HG03025 (cell line): ENCODE results near the gene FRRS1.
"Not testable (repeated sequence)": the region's sequence is repeated elsewhere in the genome, so short reads cannot be mapped to it uniquely, and the experiment has no call there.

Experiments used
- ATAC-seq: cut with Tn5 transposase; IDR thresholded peaks from one replicate; pipeline ENCODE4 v1.9.1; 2021; ENCODE audit warnings: mild to moderate bottlenecking, moderate library complexity; ENCODE audit not compliant: unreplicated experiment, low FRiP score

FRRS1 gene

DNA sequence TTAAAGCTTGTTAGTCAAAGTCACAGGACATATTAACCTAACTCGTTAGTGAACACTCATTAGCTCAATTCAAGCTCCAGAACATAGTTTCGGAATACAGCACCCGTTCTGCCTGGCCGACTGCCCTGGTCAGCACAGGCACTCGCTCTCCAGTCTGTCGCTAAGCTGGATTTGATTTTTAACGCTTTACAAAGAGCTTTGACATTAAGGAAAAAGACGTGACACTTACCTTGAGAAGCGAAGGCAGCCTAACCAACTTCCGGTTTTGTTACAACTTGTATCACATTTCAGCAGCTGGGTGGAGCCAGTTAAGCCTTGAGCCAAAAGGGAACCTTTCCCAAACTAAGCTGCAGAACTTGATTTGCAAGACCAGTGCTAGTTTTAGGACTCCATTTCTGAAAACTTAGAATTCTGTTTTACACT lies at the start of gene FRRS1:
FRRS1 (minus strand) TSS at position 258 of the 423 bp plus-strand sequence. CDS start 17,867 bp downstream, outside the sequence.
- ATAC-seq: peak; percentile 95

GRCh38 chr1:99814373-99814900 lies 48.0 kb upstream of the FRRS1 start:
- no peak for ATAC-seq

DNA sequence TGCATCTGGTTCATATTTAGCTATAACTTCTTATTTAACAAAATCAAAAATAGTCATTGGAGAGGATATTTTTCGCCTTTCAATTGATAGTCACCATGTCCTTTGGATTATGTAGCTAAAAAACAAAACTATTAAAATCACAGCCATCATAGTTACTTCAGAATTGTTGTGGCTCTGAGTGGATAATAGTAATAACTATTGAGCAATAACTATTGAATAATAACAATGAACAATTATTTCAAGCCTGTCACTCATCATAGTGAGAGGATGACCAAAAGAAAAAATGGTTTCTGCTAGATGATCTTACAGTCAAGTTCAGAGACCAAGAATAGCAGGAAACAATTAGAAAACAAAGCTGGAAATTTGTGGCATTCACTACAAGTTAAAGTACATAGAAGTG lies 45.3 kb upstream of the FRRS1 start:
- ATAC-seq: no peak

GRCh38 chr1:99811075-99811474 lies 44.6 kb upstream of the FRRS1 start:
- no peak for ATAC-seq

DNA sequence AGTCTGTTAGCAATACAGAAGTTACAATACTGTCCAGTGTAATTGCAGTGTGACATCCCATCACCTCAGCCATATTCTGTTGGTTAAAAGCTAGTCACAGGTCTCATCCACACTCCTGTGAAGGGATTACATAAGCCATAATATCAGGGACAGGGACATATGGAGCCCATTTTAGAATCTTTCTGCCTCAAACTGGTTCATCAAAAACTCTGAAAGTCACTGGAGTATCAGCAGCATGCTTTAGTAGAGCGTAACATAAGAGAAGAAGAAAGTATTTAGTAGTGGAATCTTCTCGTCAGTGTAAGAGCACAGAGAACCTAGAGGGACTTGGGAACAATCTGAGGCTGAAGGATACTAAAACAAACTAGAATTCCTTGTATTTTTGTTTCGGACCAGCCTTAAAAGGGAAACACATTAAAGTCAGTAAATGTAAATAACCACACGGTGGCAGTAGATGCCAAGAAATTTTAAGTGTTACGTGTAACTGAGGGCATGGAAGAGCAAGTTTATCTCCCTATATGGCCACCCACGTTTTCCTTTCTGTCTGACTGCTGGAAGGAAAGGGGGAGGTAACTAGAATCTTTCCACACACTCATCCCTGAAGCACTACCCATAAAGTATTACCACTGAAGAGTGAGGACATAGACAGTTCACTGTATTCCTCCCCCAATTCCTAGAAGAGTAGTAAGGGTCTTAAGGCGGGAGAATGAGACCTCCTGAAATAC lies 42.1 kb upstream of the FRRS1 start:
- ATAC-seq: peak; percentile 81

DNA sequence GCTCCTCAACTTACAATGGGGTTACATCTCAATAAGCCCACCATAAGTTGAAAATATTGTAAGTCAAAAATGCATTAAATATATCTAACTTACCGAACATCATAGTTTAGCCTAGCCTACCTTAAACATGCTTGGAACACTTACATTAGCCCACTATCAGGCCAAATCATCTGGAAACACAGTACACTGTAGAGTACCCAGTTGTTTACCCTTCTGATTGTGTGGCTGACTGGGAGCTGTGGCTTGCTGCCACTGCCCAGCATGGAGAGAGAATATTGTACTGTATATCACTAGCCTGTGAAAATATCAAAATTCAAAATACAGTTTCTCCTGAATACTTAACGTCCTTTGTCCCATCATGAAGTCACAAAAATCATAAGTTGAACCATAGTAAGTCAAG lies 40.4 kb upstream of the FRRS1 start:
- no peak for ATAC-seq

GRCh38 chr1:99801584-99801983 lies 35.1 kb upstream of the FRRS1 start:
- no peak for ATAC-seq

DNA sequence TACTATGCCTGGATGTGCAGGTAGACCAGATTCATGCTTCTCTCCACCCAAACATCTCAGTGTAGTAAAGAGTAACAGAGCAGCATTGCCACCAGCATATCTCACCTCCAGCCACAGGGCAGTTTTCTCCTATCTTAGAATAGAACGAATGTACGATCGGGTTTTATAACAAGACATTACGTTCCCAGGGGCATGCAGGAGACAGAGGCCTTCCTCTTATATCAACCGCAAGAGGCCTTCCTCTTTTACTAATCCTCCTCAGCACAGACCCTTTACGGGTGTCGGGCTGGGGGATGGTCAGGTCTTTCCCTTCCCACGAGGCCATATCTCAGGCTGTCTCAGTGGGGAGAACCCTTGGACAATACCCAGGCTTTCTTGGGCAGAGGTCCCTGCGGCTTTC lies 27.4 kb upstream of the FRRS1 start:
- ATAC-seq: not testable (repeated sequence)

GRCh38 chr1:99789715-99790114 lies 23.3 kb upstream of the FRRS1 start:
- no peak for ATAC-seq

- ATAC-seq: no peak
Observed at GRCh38 chr1:99788896-99789295, 22.5 kb upstream of the FRRS1 start.

DNA sequence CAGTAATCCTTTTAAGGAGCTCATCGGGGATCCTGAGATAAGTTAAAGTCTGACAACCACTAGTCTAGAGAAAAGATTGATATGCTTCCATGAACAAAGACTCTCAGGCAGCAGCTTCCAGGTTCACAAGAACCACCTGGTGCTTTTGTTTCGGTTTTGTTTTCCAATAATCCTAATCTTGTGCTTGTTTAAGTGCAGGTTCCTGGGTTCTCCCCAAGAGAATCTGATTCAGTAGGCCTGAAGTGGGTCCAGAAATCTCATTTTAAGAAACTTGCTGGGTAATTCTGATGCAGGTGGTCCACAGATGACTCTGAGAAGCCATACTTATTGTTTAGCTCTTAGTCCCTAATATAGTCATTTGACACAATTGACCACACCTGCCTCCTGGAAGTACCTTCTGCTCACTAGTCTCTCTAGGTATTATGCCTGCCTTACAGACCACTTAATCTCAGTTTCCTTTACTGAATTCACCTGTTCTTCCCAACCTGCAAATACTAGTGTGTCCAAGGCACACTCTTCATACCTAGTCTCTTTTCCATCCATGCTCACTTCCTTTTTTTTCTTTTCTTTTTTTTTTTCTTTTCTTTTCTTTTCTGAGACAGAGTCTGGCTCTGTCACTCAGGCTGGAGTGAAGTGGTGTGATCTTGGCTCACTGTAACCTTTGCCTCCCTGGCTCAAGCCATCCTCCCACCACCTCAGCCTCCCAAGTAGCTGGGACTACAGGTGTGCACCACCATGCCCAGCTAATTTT lies 20.5 kb upstream of the FRRS1 start:
- ATAC-seq: peak; percentile 74

GRCh38 chr1:99784809-99785255 lies 18.4 kb upstream of the FRRS1 start:
- ATAC-seq: no peak

DNA sequence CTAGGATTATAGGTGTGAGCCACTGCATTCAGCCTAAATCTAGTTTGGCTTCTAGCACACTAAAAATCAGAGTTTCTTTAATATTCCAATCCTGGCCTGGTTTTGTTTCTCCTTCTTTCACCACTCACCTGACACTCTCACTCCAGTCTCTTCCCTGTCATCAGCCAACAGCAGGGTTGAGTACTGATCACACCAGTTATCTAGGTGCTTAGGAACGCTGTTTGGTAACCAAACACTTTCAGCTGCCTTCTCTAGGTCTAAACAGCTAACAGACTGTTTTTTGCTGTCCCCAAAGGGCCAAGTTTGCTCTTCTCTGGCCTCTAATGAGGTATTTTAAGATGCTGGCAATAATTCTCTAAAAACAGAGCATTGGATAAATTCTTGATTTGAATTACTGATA lies 17.7 kb upstream of the FRRS1 start:
- ATAC-seq: no peak

GRCh38 chr1:99782920-99783319 lies 16.5 kb upstream of the FRRS1 start:
- ATAC-seq: no peak

DNA sequence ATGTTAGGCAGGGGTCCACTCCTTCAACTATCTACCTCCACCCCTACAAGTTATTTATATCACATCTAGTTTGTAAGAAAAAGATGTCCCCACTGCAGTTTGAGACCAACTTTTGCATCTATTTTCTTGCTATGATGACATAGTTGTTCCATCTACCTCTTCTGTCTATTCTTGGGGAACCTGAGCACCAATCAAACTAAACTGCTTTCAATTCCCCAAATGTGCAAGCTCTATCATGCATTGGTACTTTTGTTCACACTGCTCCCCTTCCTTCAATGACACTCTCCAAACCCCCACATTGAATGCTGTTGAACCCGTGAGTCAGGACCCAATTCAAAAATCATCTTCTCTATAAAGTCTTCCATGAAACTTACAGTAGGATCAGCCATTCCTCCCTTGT lies 16.0 kb upstream of the FRRS1 start:
- no peak for ATAC-seq

GRCh38 chr1:99781798-99782197 lies 15.4 kb upstream of the FRRS1 start:
- no peak for ATAC-seq

DNA sequence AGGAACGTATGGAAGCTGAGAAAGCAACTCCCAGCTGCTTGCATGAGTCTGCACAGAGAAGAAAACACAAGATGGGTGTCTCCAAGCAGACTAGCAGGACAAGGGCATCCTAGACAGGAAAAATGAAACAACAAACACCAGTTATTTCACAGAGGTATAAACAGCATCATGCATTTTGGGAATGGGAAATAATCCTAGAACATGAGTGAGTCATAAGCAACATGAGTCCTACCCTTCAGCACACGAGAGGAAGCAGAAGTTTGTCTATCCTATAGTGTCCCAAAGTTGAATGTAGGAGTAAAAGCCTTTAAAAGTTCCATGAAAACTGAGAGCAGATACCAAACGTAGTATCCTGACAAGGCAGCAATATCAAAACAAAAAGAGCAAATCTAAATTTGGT lies 11.3 kb upstream of the FRRS1 start:
- ATAC-seq: no peak

- no peak for ATAC-seq
Observed at GRCh38 chr1:99776120-99776519, 9.7 kb upstream of the FRRS1 start.

GRCh38 chr1:99772809-99773208 lies 6.4 kb upstream of the FRRS1 start:
- ATAC-seq: no peak

- no peak for ATAC-seq
Observed at GRCh38 chr1:99771513-99771918, 5.1 kb upstream of the FRRS1 start.

DNA sequence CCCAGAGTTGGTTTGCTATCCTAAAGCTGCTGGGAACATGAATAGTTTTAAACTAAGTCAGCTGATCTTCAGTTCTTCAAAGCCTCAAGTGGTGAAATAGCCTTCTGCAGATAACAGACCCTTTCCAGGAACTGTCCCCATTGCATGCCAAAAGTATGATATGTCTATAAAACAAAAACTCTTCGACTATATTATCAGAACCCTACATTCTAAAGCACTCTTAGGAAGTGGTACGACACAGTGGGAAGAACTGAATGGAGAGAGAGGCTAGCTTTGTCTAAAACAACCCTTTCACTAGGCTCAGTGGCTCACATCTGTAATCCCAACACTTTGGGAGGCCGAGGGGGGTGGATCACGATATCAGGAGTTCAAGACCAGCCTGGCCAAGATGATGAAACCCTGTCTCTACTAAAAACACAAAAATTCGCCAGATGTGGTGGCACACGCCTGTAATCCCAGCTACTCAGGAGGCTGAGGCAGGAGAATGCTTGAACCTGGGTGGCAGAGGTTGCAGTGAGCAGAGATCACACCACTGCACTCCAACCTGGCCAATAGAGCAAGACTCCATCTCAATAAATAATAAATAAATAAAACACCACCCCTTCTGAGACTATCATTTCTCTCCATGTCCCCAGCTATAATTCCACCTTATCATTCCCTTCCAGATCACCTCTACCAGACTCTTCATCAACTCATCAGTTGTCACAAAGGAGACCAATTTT lies 2.2 kb upstream of the FRRS1 start:
- ATAC-seq: no peak
